Spleen (tissue), 7 donors: ENCODE results near the gene WDFY2.

Experiments
- POLR2A ChIP-seq, 3 donors: fragments of 450-650 bp; IDR thresholded peaks; one replicate each; pipeline ENCODE4 v1.5.1; 2017; ENCODE audit warnings: antibody characterized with exemption in 3 of 3, mild to moderate bottlenecking in 1 of 3
- TF ChIP-seq, protein P1 (sequence below), 11 experiments: fragments of 200-600 bp in 7 of 11; fragments of 450-650 bp in 4 of 11; sonication (generic) in 4 of 11; IDR thresholded peaks in 8 of 11; conservative IDR thresholded peaks in 3 of 11; 1 replicate in 7 of 11; 2 replicates in 4 of 11; pipeline versions ENCODE4 v1.4.0 to v1.8.0; 2016 to 2021; ENCODE audit warnings: antibody characterized with exemption in 11 of 11, inconsistent platforms in 4 of 11, mild to moderate bottlenecking in 1 of 11
- donor health status: DM: no; HTN: no; CAD: no; lungs with moderate emphysema.
- donor health status: DM: no; HTN: no; CAD: no.
- donor health status: DM: no; HTN: no; CAD: no.

DNA sequence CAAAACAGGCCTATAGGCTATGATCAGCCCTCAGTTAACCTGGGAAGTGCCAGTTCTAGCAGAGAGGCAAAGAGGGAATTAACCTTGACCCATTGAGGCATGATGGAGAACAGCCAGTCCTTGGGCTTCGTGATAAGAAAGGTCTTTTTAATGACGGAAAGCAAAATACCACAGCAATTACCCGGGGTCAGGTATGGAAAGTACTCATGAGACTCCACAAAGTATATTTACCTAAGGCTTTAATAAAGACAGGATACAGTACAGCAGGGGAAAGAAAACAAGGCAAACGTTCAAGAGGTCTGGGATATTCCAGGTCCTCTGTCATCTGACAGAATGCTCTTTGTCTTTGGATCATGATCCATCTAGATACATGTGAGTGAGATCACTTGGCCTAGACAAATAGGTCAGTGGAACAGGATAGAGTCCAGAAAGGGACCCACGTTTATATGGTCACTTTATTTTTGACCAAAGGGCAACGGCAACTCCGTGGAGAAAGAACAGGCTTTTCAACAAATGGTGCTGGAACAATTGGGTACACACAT is 52.2 kb downstream of the WDFY2 start:
- TF ChIP-seq, protein P1, sequence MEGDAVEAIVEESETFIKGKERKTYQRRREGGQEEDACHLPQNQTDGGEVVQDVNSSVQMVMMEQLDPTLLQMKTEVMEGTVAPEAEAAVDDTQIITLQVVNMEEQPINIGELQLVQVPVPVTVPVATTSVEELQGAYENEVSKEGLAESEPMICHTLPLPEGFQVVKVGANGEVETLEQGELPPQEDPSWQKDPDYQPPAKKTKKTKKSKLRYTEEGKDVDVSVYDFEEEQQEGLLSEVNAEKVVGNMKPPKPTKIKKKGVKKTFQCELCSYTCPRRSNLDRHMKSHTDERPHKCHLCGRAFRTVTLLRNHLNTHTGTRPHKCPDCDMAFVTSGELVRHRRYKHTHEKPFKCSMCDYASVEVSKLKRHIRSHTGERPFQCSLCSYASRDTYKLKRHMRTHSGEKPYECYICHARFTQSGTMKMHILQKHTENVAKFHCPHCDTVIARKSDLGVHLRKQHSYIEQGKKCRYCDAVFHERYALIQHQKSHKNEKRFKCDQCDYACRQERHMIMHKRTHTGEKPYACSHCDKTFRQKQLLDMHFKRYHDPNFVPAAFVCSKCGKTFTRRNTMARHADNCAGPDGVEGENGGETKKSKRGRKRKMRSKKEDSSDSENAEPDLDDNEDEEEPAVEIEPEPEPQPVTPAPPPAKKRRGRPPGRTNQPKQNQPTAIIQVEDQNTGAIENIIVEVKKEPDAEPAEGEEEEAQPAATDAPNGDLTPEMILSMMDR (IDR thresholded peaks at IDR 0.05 in 8 of 11, conservative IDR thresholded peaks at IDR 0.05 in 3 of 11): no peak
- no peak for TF ChIP-seq POLR2A (IDR thresholded peaks at IDR 0.05)
